Ovary (tissue), 9 donors: ENCODE data around the gene YIPF1. TPM values are rescaled to one million over a fixed set of nuclear protein-coding genes. Genes with fewer than 3 reads are reported as not detected.

Experiments
- DNase-seq, 5 donors: peaks; one replicate each; pipeline ENCODE4 v3.0.0-alpha.2; 2019 to 2020
- H3K27ac ChIP-seq, 2 donors: fragments of 200-600 bp; one replicate each; pipeline versions ENCODE4 v1.5.1 to v1.8.0; 2019 to 2022
- H3K27me3 ChIP-seq: fragments of 200-600 bp; one replicate; pipeline ENCODE4 v1.8.0; 2022
- H3K36me3 ChIP-seq: fragments of 200-600 bp; sonication (generic); one replicate; pipeline ENCODE4 v1.5.1; 2019
- H3K4me1 ChIP-seq: one replicate; pipeline ENCODE4 v1.8.1; 2013; ENCODE audit warnings: mild to moderate bottlenecking, moderate library complexity; ENCODE audit not compliant: insufficient read depth
- H3K4me3 ChIP-seq: fragments of 200-600 bp; sonication (generic); one replicate; pipeline ENCODE4 v1.5.1; 2017
- H3K9me3 ChIP-seq, 2 donors: fragments of 200-600 bp in 1 of 2; sonication (generic) in 1 of 2; one replicate each; pipeline versions ENCODE4 v1.5.1 to v1.8.1; 2013 to 2019; ENCODE audit warnings: mild to moderate bottlenecking in 1 of 2, moderate library complexity in 1 of 2
- EP300 ChIP-seq: sonication (generic); formaldehyde crosslinking; IDR thresholded peaks from one replicate; pipeline ENCODE4 v1.6.1; 2017; ENCODE audit warnings: antibody characterized with exemption
- POLR2A ChIP-seq: fragments of 450-650 bp; IDR thresholded peaks from one replicate; pipeline ENCODE4 v1.6.1; 2017; ENCODE audit warnings: antibody characterized with exemption, mild to moderate bottlenecking, moderate library complexity
- WGBS, 3 donors: extraction: QIAGEN DNeasy Blood & Tissue Kit in 1 of 3; methylation state at CpG; one replicate each; pipeline versions ENCODE4 v1.1.5 to v1.1.7; 2013 to 2017; 5-methylcytosine and 5-hydroxymethylcytosine counted together
- intact Hi-C, 4 donors: fragments of 100-400 bp; cut with DNase I; formaldehyde crosslinking; loops; one replicate each; pipeline versions ENCODE4 v1.11.0 to v1.15.1; 2022 to 2023
- polyA plus RNA-seq, 2 donors: library from polyadenylated mRNA; stranded (reverse); fragments of 200-250 nt in 1 of 2; fragments of 350-450 nt in 1 of 2; fragmentation: Illumina TruSeq in 1 of 2; extraction: RNeasy Lipid Tissue Mini Kit (QIAGEN cat#74804) in 1 of 2; gene quantifications; one replicate each; pipeline ENCODE4 v1.2.3, GENCODE V29; 2013 to 2014
- small RNA-seq: library from RNA; depleted of rRNA; stranded (forward); fragments of <200 nt; gene quantifications from one replicate; pipeline ENCODE3, GENCODE V24; 2016
- total RNA-seq, 7 donors: library from RNA; depleted of rRNA in 2 of 7; stranded (reverse); fragments of >200 nt in 2 of 7; fragmentation: NEBNext Ultra II Directional in 3 of 7; extraction: Animal tissue kit (Norgen Biotek cat#: 25700) in 3 of 7; gene quantifications; one replicate each; pipeline versions ENCODE4 v1.1.0 to v1.2.4, GENCODE V29; 2016 to 2023
- TF ChIP-seq, protein P1 (sequence below), 3 donors: fragments of 450-650 bp in 2 of 3; fragments of 200-600 bp in 1 of 3; IDR thresholded peaks; one replicate each; pipeline versions ENCODE4 v1.5.1 to v1.8.0; 2016 to 2022; ENCODE audit warnings: antibody characterized with exemption in 3 of 3, mild to moderate bottlenecking in 1 of 3
- donor health status: DM: no; HTN: no; CAD: no; lungs with moderate emphysema.
- donor health status: DM: no; HTN: no; CAD: no.
- donor health status: Bipolar disorder and iron deficiency.
- donor health status: DM: yes; HTN: yes; CAD: no.
- donor health status: DM: no; HTN: no; CAD: no.
- donor health status: DM: yes; HTN: yes; CAD: no.

The YIPF1 gene
- total and polyA plus RNA-seq, 9 donors = 11.5 to 47.8 (median 18.3) TPM

DNA sequence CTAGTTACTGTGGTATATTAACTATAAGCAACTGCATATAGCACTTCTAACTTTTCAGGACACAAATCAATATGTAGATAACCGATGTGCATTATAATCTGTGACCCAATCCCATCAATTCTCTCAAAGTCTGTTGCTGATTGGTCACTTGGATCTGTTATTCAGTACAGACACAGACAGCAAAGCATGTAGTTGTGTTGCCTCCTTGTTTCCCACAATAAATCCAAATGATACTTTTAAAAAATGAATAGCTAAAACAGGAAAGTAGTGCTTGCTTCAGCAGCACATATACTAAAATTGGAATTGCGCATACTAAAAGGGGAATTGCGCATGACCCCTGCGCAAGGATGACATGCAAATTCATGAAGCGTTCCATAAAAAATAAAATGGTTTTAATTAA, 79.6 kb downstream of the YIPF1 start:
- TF ChIP-seq POLR2A (no peak), EP300 (no peak)
- TF ChIP-seq, protein P1, sequence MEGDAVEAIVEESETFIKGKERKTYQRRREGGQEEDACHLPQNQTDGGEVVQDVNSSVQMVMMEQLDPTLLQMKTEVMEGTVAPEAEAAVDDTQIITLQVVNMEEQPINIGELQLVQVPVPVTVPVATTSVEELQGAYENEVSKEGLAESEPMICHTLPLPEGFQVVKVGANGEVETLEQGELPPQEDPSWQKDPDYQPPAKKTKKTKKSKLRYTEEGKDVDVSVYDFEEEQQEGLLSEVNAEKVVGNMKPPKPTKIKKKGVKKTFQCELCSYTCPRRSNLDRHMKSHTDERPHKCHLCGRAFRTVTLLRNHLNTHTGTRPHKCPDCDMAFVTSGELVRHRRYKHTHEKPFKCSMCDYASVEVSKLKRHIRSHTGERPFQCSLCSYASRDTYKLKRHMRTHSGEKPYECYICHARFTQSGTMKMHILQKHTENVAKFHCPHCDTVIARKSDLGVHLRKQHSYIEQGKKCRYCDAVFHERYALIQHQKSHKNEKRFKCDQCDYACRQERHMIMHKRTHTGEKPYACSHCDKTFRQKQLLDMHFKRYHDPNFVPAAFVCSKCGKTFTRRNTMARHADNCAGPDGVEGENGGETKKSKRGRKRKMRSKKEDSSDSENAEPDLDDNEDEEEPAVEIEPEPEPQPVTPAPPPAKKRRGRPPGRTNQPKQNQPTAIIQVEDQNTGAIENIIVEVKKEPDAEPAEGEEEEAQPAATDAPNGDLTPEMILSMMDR (IDR thresholded peaks at IDR 0.05) = no peak
- no peak for DNase-seq
- H3K4me3 ChIP-seq = no peak overlapping the region
- intact Hi-C loops = no loop called here
- 97 to 99% (median 99%) methylated on average over 5 of the region's 5 CpGs for WGBS, 3 donors
- no peaks in the 10 kb centered on the region for H3K9me3 ChIP-seq
- H3K27ac ChIP-seq = no peak overlapping the region
- no peaks in the 10 kb centered on the region for H3K4me1 ChIP-seq
- H3K36me3 ChIP-seq = no peaks in the 10 kb centered on the region
- no peaks in the 10 kb centered on the region for H3K27me3 ChIP-seq

DNA sequence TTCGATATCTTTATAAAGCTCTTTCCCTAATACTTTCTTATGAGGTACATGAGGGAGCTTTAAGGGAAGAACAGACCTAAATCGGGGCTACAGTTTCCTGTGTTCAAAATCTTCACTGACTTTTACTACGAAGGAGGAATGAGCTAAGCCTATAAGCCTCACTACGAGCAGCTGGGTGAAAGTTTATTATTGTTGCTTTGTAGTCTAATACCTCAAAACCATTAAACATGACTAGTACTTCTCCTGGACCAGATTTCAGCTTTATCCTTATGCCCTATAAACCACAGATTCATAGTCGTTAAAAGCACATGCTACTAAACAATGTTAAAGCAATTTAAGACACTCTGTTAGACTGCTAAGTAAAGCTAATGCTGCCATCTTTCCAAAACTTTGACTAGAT, 81.7 kb downstream of the YIPF1 start:
- Histone ChIP-seq H3K9me3 (no peaks in the 10 kb centered on the region), H3K4me3 (no peak overlapping the region), H3K27ac (no peak overlapping the region), H3K27me3 (no peaks in the 10 kb centered on the region), H3K4me1 (no peaks in the 10 kb centered on the region), H3K36me3 (no peaks in the 10 kb centered on the region)
- WGBS, 3 donors = 24 to 60% (median 25%) methylated on average over 5 of the region's 5 CpGs
- intact Hi-C loops = no loop called here
- DNase-seq = no peak
- TF ChIP-seq EP300 = no peak

DNA sequence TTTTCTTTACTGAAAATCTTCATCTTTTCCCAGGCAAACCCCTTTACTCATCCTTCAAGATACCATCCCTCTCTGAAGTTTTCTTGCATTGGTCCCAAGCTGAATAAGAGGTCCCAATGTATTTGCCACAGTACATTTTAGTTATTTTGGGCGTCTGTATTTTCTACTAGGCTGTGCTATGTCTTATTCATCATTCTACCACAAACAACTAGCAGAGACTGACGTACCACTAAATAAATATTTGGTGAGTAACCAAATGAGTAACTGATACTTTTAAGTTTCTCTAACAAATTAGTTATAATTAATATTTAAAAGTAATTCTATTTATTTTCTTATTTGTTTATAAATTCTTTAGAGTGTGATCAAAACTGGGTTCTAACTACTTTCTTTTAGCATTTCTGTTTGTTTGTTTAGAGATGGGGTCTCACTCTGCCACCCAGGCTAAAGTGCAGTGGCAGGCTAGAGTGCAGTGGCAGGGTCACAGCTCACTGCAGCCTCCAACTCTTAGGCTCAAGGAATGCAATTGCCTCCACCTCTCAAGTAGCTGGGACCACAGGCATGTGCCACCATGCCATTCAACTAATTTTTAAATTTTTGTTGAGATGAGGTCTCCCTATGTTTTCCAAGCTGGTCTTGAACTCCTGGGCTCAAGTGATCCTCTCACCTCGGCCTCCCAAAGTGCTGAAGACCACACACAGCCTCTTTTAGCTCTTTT, 84.6 kb downstream of the YIPF1 start:
- intact Hi-C loops = no loop called here
- no peak overlapping the region for H3K4me3 ChIP-seq
- no peaks in the 10 kb centered on the region for H3K4me1 ChIP-seq
- H3K27ac ChIP-seq = no peak overlapping the region
- TF ChIP-seq EP300 = no peak
- no peak for TF ChIP-seq POLR2A
- TF ChIP-seq, protein P1 (IDR thresholded peaks at IDR 0.05) = no peak
- H3K9me3 ChIP-seq = no peaks in the 10 kb centered on the region
- H3K27me3 ChIP-seq = no peaks in the 10 kb centered on the region
- DNase-seq = no peak
- no peaks in the 10 kb centered on the region for H3K36me3 ChIP-seq
- WGBS, 3 donors = 95 to 97% (median 96%) methylated on average over 3 of the region's 3 CpGs

DNA sequence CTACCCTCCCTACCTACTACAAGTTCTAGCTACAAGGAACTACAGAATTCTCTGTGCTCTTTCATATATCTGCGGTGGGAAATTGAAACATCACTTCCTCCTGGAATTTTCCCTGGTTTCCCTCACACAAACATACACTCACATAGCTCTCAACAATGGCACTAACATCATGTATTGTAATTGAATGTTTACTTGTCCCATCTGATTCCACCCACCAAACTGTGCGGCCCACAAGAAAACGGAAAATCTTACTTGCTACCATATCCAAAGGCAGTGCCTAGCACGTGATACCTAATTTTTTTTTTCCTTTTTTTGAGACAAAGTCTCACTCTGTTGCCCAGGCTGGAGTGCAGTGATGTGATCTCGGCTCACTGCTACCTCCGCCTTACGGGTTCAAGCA, 85.4 kb downstream of the YIPF1 start:
- H3K27me3 ChIP-seq = no peaks in the 10 kb centered on the region
- intact Hi-C loops = no loop called here
- H3K27ac ChIP-seq = no peak overlapping the region
- DNase-seq = no peak
- H3K36me3 ChIP-seq = no peaks in the 10 kb centered on the region
- H3K4me3 ChIP-seq = no peak overlapping the region
- H3K9me3 ChIP-seq = no peaks in the 10 kb centered on the region
- WGBS, 3 donors = 97 to 99% (median 97%) methylated on average over 7 of the region's 7 CpGs
- TF ChIP-seq, protein P1 (IDR thresholded peaks at IDR 0.05) = no peak
- no peak for TF ChIP-seq POLR2A
- TF ChIP-seq EP300 = no peak
- no peaks in the 10 kb centered on the region for H3K4me1 ChIP-seq

Small RNA genes lying within 50 kb of the gene (small RNA-seq; reads per million reads assigned to genes)
- not detected for gene AL049745.1

Other genes with a start within 250 kb of the YIPF1 start
- gene GLIS1, start 150.6 kb downstream of the YIPF1 start, total RNA-seq = 1 to 10 TPM in 2 of 7 donors, under 1 TPM in 5; 0.12 to 2.9 (median 0.57) TPM
- gene GLIS1, start 150.6 kb downstream of the YIPF1 start, polyA plus RNA-seq = under 1 TPM in 1 of 2 donors, not detected in 1; 0.39 TPM
- gene NDC1, start 51.5 kb downstream of the YIPF1 start, total RNA-seq = 10 to 100 TPM in 2 of 7 donors, 1 to 10 TPM in 5; 6.2 to 11.9 (median 8.6) TPM
- 1 to 10 TPM; 4.3 to 9.5 TPM for gene NDC1, start 51.5 kb downstream of the YIPF1 start, polyA plus RNA-seq
- gene DIO1, start 4.4 kb upstream of the YIPF1 start, total RNA-seq = under 1 TPM in 1 of 7 donors, not detected in 6; 0.46 TPM
- gene DIO1, start 4.4 kb upstream of the YIPF1 start, polyA plus RNA-seq = not detected
- 10 to 100 TPM; 24.2 to 39.3 (median 28.5) TPM for gene IFT25, start 55.9 kb upstream of the YIPF1 start, total RNA-seq
- 10 to 100 TPM; 27.6 to 39.4 TPM for gene IFT25, start 55.9 kb upstream of the YIPF1 start, polyA plus RNA-seq
- 10 to 100 TPM; 14.5 to 29.1 (median 20.8) TPM for gene LRRC42, start 56.6 kb upstream of the YIPF1 start, total RNA-seq
- 10 to 100 TPM; 17.1 to 22.3 TPM for gene LRRC42, start 56.6 kb upstream of the YIPF1 start, polyA plus RNA-seq
- 10 to 100 TPM in 1 of 7 donors, 1 to 10 TPM in 2, under 1 TPM in 2, not detected in 2; 0.37 to 49.6 (median 1.2) TPM for gene LDLRAD1, start 128.4 kb upstream of the YIPF1 start, total RNA-seq
- gene LDLRAD1, start 128.4 kb upstream of the YIPF1 start, polyA plus RNA-seq = under 1 TPM; 0.05 to 0.22 TPM
- 100 to 1,000 TPM; 165 to 337 (median 268) TPM for gene TMEM59, start 163.4 kb upstream of the YIPF1 start, total RNA-seq
- gene TMEM59, start 163.4 kb upstream of the YIPF1 start, polyA plus RNA-seq = 100 to 1,000 TPM; 267 to 406 TPM
- 1 to 10 TPM; 1.8 to 4.7 (median 3.0) TPM for gene TCEANC2, start 163.8 kb upstream of the YIPF1 start, total RNA-seq
- 1 to 10 TPM; 1.9 to 5.2 TPM for gene TCEANC2, start 163.8 kb upstream of the YIPF1 start, polyA plus RNA-seq